Stimulated activated CD4-positive, alpha-beta T cell treated with anti-CD3 and anti-CD28 coated beads, Interleukin-15, amount 100 ng/mL, for 24 hours (primary cell): ENCODE results near the gene TTI1.

Source experiments
- DNase-seq: peaks from one replicate; pipeline ENCODE4 v3.0.0-alpha.2; 2020

The TTI1 gene

GRCh38 chr20:38033330-38034107 is at the start of gene TTI1, which contains the start of gene RPRD1B:
Gene TTI1 (minus strand): TSS chr20:38033456. CDS start chr20:38013816, 19,640 bp downstream.
Gene RPRD1B (plus strand): TSS chr20:38033746. CDS start chr20:38033948, 202 bp downstream.
- DNase-seq: peak; percentile 91

- DNase-seq: no peak
Observed at GRCh38 chr20:38082894-38083293, 49.6 kb upstream of the TTI1 start.

DNA sequence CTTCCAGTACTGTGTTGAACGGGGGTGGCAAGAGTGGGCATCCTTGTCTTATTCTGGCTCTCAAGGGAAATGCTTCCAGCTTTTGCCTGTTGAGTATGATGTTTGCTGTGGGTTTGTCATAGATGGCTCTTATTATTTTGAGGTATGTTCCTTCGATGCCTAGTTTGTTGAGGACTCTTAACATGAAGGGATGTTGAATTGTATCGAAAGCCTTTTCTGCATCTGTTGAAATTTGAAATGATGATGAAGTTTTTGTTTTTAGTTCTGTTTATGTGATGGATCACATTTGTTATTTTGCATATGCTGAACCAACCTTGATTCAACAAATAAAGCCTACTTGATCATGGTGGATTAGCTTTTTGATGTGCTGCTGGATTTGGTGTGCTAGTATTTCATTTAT is 48.3 kb upstream of the TTI1 start:
- DNase-seq: no peak

- DNase-seq: no peak
Observed at GRCh38 chr20:38079353-38079752, 46.1 kb upstream of the TTI1 start.

DNA sequence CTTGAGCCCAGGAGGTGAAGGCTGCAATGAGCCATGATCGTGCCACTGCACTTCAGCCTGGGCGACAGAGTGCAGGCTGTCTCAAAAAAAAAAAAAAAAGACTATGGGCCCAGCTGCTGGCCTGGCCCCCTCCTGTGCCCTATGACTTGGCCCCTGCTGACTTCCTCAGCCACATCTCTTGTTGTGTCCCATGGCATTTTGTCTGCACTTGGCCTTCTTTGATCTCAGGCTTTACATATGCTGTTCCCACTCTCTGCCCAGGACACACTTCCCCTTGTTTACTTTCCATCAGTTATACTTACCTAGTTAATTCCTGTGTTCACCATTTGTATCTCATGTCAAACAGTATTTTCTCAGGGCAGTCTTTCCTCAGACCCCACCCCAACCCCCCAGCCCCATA is 44.8 kb upstream of the TTI1 start:
- no peak for DNase-seq

DNA sequence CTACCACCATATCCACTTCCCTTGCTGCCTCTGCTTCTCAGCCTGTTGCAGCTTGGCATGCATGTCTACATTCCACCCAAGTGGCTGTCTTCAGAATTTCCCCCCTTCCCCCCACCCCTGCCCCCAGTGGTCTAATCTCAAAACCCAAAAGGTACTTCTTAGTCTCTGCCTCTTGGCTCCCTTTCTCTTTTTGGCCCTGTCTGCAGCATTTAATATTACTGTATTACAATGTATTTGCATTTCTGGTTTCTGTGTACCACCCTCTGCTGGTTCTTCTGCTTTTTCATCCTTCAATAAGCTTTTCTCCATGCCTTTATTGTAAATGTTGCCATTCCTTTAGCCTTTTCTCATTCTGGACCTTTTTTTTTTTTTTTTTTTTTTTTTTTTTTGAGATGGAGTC is 43.3 kb upstream of the TTI1 start:
- no peak for DNase-seq

- no peak for DNase-seq
Observed at GRCh38 chr20:38075161-38075998, 42.1 kb upstream of the TTI1 start.

DNA sequence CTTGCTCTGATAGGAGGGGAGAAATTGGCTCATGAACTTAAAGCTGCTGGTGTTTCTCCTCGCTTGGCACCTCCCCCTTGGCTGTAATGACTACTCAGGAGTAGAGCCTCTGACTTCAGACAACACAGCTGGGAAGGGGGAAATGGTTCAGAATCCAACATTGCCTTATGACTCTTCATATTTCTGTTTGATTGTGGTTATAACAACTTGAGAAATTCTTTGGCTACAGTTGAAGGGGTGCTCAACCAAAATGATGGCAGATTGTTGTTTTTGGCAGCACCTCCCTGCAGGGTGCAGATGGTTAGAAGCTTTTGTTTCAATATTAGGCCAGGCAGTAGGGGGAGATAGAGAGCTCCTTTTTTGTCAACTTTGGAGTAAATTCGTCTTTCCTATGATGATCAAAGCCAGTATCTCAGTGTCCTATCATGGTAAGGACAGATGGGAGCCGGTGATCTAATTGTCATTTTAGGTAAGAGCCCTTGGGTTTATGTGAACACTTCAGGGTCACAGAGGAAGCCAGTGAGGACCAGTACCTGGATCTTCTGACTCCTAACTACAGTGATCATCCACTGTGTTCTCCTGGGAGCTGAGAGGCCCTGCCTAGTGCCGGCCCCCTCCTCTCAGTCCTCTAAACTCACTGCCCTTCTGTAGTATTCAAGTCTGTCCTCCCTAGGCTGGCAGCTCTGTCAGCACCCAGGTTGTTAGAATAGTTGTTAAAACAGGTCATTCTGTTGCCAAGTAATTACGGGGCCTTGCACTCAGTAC is 40.2 kb upstream of the TTI1 start:
- no peak for DNase-seq

DNA sequence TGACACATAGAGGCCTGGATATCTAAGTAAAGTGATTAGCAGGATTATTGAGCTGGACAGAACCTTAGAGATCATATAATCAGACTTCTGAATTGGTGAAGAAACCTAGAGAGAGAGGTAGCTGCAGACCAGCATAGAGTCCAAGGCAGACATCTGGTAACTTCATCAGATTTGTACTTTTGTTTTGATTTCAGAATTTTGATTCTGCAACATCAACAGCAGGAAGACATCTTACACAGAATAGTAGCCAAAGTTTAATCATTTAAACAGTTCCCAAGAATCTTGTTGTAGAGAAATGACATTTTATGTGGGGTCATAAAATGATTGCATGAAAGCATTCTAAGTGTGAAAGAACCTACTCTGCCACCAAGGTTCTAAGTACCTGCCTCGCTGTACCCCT is 39.6 kb upstream of the TTI1 start:
- no peak for DNase-seq

- DNase-seq: no peak
Observed at GRCh38 chr20:38067717-38068365, 34.6 kb upstream of the TTI1 start.

- DNase-seq: no peak
Observed at GRCh38 chr20:38066969-38067716, 33.9 kb upstream of the TTI1 start.

GRCh38 chr20:38065764-38066375 is 32.6 kb upstream of the TTI1 start:
- DNase-seq: no peak

DNA sequence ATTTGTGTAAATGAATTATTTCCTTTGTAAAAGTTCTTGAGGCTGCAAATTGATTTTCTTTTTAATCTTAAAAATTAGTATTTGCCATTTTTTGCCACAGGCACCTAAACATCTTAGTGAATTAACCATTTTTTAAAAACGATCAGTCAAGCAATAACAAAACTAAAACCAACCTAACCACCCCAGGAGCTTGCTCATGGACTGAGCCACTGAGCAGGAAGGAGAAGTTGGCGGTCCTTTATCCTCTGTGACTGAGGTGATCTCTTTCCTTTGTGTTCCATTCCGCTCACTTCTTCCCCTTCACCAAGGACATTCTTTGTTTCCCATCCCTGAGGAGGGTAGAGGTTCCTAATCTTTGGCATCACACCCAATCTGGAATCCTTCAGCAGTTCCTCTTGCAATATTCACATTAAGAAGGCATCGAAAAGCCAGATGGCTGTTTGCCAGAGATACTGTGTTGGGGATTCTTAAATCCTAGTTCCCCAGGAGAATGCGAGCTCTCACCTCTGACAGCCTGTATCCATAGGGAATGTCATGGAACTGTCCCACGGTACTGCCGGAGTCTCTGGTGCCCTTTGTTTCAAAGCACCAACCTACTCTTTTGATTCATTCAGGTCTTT is 30.8 kb upstream of the TTI1 start:
- no peak for DNase-seq

- DNase-seq: no peak
Observed at GRCh38 chr20:38062890-38063289, 29.6 kb upstream of the TTI1 start.

GRCh38 chr20:38061109-38061508 is 27.9 kb upstream of the TTI1 start:
- DNase-seq: no peak

GRCh38 chr20:38060536-38060935 is 27.3 kb upstream of the TTI1 start:
- no peak for DNase-seq

- no peak for DNase-seq
Observed at GRCh38 chr20:38059832-38060231, 26.6 kb upstream of the TTI1 start.

GRCh38 chr20:38057351-38057972 is 24.2 kb upstream of the TTI1 start:
- DNase-seq: peak; percentile 80

DNA sequence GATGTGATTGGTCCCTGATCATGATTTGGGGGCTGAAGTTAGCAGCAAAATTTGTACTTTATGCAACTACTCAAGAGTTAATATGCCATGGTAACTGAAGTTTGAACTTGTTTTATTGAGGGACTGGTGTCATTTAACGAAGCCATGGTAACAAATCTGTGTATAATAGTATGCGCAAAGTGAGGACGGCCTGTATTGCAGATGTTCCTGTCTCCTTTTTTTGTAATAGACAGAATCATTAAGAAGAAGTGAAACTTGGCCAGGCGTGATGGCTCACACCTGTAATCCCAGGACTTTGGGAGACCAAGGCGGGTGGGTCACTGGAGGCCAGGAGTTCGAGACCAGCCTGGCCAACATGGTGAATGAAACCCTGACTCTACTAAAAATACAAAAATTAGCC is 22.6 kb upstream of the TTI1 start:
- no peak for DNase-seq

GRCh38 chr20:38055294-38055693 is 22.0 kb upstream of the TTI1 start:
- DNase-seq: no peak

GRCh38 chr20:38054647-38055046 is 21.4 kb upstream of the TTI1 start:
- no peak for DNase-seq
